Suppressor macrophage treated with lipopolysaccharide for 1 hour (primary cell): ENCODE results near the gene NFASC.

Experiments
- DNase-seq, 3 donors: peaks; one replicate each; pipeline ENCODE4 v3.0.0-alpha.2; 2020 to 2022

NFASC gene

GRCh38 chr1:204988196-204988595 is 117.5 kb downstream of the NFASC start:
- DNase-seq, result no peak

GRCh38 chr1:204989266-204990058 is 118.8 kb downstream of the NFASC start:
- peak; percentile 74 to 81 (median 80) for DNase-seq

GRCh38 chr1:204990059-204990664 is 119.5 kb downstream of the NFASC start:
- DNase-seq, result no peak

- no peak for DNase-seq
Observed at GRCh38 chr1:204990721-204991341, 120.2 kb downstream of the NFASC start.

- DNase-seq, result no peak
Observed at GRCh38 chr1:204991342-204991844, 120.7 kb downstream of the NFASC start.

- peak; percentile 60 to 65 (median 62) for DNase-seq
Observed at GRCh38 chr1:204992201-204992997, 121.7 kb downstream of the NFASC start.

- DNase-seq, result no peak
Observed at GRCh38 chr1:204992998-204993314, 122.3 kb downstream of the NFASC start.

- no peak for DNase-seq
Observed at GRCh38 chr1:204994086-204994862, 123.6 kb downstream of the NFASC start.

GRCh38 chr1:204996981-204997380 is 126.3 kb downstream of the NFASC start:
- no peak for DNase-seq

GRCh38 chr1:204997591-204998355 is 127.1 kb downstream of the NFASC start:
- DNase-seq, result no peak

- DNase-seq, result no peak
Observed at GRCh38 chr1:205001162-205001561, 130.5 kb downstream of the NFASC start.

- DNase-seq, result no peak
Observed at GRCh38 chr1:205002705-205003104, 132.0 kb downstream of the NFASC start.

- no peak for DNase-seq
Observed at GRCh38 chr1:205003358-205004131, 132.9 kb downstream of the NFASC start.

GRCh38 chr1:205004351-205004750 is 133.7 kb downstream of the NFASC start:
- DNase-seq, result peak in 2 of 3 donors; percentile 16 to 22

GRCh38 chr1:205008896-205009295 is 138.2 kb downstream of the NFASC start:
- no peak for DNase-seq

- no peak for DNase-seq
Observed at GRCh38 chr1:205009670-205010069, 139.0 kb downstream of the NFASC start.

- DNase-seq, result no peak
Observed at GRCh38 chr1:205012391-205013140, 141.9 kb downstream of the NFASC start.

- no peak for DNase-seq
Observed at GRCh38 chr1:205013683-205014367, 143.2 kb downstream of the NFASC start.

- no peak for DNase-seq
Observed at GRCh38 chr1:205014783-205015182, 144.1 kb downstream of the NFASC start.
